GM21723 (cell line): ENCODE data around the gene TSEN54.

Experiments
- ATAC-seq: cut with Tn5 transposase; IDR thresholded peaks from one replicate; pipeline ENCODE4 v1.9.1; 2021; ENCODE audit warnings: mild to moderate bottlenecking, moderate library complexity; ENCODE audit not compliant: unreplicated experiment

Gene TSEN54

DNA sequence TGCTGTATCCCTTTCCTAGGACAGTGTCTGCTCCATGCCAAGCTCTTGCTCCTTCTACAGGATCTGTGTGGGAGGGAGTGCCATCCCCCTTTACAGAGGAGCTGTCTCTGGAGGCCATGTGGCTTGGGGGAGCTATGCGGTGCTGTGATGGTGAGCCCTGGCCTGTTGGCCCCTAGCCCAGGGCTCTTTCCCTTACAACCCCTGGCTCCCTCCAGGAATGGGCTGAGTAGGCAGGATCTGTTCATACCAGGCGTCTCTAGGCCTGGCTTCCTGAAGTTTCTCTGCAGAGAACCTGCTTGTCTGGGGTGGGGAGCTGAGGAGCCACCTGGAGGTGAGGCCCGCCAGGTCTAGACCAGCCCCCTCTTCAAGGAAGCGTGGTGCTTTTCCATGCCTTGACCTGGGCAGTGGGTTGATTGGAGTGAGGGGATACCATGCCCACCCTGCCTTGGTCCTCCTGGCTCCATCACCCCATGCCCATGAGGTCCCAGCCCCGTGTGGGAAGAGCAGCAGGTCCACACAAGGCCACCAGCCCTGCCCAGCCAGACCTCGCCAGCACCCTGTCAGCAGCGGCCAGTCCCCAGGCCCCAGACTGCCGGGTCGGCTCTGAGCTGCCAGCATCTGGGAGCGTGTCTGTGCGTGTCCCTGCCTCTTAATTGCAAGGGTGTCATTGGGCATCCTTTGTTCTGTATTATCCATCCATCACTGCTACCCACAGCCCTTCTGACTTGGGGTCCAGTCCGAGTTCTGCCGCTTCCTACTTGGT is 23.8 kb downstream of the TSEN54 start:
- no peak for ATAC-seq

DNA sequence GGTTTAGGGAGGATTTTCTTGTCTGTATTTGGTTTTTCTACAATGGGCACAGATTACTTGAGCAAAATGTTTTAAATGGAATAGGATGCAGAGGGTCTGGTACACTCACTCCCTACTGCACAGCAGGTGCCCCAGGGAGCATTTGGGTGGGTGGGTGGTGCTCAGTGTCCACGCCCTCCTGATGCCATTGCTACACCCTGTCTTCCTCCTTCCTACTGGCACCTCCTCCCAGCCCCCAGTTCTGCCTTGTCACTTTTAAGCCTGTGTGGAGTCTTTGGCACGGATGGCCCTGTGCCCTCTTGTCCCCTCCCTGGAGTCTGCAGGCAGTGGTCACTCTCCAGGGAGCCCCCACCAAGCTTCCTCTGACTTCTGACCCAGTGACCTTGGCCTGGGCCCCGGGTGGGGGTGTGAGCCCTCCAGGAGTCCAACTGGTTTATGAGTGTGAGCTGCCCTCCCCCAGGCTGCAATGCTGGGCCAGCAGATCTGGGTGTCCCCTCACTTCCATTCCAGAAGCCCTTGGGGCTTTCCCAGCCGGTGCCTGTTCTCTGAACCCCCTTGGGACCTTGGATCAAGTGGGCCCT is 24.7 kb downstream of the TSEN54 start:
- no peak for ATAC-seq

DNA sequence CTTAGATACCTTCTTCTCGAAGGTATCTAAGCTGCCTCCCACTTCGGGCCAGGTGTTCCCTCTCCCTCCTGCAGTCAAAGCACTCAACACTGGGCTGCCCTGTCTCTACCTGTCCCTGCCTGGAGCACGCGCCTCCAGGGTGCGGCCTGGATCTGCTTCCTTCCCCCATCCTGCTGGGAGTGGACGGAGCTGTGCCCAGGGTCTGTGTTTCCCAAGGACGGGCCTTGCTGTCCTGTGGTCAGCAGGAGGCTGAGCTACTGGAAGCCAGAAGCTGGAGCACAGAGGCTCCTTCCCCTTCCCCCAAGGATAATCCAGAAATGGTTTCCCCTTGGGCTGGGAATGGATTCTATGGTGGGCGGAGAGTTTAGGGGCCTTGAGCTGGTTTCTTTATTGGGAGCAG is 25.9 kb downstream of the TSEN54 start:
- no peak for ATAC-seq

DNA sequence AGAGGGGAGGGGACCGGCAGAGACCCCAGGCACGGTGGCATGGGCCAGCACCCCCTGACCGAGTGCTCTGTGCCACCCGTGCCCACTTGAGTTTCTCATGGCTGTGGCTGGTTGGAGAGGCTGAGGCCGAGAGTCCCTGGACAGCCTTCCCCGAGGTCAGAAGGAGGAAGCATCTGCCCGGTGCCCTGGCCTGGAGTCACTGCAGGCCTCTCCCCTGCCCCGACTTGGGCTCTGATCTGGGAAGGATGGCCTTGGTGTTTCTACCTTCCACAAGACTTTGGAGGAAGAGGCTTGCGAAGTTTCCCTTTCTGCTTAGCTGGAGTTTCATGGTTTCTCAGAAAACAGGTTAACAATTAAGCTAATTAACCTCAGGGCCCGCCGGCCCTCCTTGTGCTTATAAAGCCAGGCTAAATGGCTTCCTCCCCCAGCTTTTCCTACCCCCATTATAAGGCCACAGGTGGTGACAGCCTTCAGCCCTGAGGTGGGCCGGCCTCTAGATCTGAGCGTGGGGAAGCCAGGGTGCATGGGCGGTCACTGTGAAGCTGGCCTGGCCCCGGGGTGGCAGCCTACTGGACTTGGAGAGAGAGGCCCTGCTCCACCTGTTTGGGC is 26.5 kb downstream of the TSEN54 start:
- no peak for ATAC-seq

DNA sequence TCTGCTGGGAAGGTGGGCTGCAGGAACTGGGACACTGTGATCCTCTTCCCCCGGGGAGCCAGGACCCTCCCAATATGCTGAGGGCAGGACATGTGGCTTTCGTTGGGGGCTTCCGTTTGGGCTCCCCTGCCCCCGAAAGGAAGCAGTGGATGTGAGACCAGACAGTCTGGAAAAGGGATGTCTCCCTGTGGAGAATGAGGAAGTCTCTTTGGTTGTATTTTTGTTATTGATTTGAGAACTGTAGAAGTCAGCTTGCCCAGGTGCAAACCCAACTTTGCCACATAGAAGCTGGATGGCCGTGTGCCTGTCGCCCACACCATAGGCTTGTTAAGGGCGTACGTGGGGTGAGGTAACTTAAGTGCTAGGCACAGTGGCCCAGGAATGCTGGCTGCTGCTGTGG is 27.9 kb downstream of the TSEN54 start:
- no peak for ATAC-seq

DNA sequence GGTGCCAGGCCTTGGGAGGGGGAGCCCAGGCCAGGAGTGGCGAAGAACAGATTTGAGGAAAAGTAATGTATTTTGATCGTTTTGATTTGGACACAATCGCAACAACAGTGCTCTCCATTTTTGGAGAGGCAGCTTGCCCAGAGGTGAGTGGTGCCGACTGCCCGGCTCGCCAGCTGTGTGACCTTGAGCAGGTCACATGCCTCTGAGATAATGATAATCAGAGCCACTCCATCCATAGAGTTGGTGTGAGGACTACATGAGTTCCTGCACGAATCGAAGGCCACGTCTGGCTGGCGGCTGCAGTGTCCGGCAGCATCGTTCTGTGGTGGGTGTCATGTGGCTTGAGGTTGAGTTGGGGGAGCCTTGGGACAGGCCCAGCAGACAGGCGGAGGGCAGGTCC is 29.9 kb downstream of the TSEN54 start:
- ATAC-seq, result no peak

DNA sequence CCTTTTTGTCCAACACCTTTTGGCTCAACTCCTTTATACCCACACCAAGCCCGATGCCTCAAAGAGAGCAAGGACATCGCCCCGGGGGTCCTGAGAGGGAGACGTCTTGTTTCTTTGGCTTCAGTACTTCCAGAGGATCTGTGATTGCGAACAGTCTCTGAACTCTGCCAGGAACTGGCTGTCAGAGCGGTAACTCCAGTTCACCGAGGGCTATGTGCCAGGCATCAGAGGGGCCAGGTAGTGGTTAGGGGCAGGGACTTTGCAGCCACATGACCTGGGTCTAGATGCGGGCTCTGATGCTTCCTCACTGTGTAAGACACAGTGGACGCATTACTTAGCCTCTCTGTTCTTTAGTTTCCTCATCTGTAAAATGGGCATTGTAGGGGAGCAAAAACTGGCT is 30.8 kb downstream of the TSEN54 start:
- no peak for ATAC-seq

DNA sequence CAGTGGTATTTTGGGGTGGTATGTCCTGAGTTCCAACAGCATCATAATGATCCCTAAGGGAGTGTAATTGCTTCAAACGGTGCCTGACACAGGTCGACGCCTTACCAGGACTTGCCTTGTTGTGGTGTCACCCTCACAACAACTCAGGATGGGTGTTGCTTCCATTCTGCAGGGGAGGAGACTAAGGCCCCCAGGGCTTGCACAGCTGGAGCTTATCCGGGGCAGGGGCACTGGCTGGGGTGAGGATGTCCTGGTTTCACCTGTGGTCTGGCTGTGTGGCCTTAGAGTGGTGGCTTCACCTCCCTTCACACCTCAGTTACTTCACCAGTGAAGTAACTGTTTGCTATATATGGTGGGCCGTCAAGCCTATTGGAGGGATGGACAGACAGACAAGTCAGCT is 32.5 kb downstream of the TSEN54 start:
- ATAC-seq, result no peak

DNA sequence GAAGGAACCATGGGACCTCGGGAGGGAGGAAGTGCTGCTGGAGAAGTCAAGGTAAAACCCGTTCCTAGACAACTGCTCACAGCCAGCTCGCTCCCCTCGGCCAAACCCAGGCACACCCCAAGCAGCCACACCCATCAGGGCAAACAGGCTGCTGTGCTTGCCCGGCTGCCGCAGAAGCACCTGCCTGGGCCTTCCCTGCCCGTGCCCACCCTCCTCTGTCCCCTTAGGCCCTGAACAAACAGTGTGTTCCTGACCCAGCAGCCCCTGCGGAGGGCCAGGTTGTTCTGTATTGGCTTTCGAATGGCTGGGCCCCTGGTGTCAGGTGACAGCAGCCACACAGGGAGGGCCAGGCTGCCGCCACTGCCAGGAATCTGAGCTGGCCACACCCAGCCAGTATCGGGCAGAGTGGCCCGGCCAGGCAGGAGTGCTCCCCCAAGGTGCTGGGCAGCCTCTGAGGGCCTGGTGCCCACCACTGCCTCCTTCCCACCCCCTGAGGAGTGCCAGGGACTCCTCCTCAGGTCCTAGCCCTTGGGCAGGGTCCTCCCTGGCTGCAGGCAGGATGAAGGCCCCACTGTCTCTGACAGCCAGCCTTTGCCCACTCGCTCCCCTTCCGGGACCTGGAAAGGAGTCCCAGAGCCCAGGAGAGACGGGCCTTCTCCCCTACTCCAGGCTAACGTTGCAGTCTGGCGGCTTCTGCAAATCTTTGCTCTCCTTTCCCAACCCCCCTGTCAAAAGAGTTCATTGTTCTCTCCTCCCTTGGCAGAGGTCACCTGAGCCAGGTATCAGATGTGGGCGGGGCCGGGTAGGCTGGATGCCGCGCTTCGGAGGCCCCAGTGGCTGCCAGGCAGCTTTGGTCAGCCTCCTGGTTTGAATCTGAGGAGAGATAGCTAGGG is 33.2 kb downstream of the TSEN54 start:
- no peak for ATAC-seq

DNA sequence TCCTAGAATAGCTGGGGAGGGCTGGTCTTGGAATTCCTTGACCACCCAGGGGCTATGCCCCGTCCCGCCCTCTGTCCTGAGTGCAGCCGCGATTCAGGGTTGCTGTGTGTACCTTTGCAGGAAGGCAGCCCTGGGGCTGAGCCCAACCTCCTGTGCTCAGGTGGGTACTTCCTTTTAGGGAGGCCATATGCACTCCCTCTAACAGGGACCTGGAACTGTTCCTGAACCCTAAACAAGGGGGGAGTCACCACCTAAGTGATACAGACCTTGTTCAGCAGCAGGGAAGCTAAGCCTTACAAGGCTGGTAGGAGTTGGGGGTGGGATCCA is 33.8 kb downstream of the TSEN54 start:
- no peak for ATAC-seq

DNA sequence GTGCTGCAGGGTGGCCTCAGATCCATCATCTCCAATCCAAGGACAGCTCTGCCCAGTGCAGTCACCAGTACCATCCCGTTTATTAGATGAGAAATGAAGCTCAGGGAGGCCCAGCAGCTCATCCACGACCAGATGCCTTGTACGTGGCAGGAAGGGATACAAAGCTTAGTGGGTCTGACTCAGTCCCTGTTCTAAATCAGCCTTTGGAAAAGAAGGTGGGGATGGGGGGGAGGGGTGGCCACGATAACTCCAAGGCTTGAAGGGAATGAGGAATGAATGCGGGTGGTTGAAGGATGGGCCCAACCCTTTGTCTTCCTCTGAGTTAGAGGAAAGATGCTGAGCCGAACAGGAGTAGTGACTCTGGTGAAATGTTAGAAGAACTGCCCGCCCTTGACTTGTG is 34.9 kb downstream of the TSEN54 start:
- ATAC-seq, result no peak

DNA sequence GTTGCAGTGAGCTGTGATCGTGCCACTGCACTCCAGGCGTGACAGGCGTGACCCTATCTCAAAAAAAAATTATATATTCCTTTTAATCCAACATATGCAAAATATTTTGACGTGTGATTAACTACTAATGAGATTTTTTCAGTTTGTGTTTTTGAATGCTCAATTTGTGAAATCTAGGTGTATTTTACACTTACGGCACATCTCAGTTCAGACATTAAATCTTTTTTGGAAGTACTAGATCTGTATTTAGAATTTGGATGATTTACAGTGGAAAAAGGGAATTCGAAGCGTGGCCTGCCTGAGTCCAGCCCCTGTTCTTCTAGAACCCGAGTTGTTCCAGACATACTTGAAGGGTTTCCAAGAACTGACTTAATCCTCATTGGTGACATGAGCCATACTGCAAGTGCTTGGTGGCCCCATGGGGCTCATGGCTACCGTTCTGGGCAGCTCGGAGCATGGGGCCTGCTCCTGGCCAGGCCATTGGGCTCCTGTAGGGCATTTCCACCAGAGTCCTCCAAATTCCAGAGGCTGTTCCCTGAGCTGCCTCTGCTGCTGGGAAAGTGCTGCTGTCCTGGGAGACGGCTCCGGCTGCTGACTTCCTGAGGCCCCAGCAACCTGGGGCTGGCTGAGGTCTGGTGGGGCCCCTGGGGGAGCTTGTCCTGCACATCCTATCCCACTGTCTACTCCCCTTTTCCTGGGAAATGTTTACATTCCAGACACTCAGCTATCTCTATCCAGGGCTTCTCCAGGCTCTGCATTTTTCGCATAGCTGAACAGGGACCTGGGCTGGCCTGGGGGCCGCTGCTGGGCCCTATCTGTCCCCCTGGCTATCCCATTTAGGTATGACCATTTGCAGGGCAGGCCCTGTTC is 36.3 kb downstream of the TSEN54 start:
- ATAC-seq, result no peak

DNA sequence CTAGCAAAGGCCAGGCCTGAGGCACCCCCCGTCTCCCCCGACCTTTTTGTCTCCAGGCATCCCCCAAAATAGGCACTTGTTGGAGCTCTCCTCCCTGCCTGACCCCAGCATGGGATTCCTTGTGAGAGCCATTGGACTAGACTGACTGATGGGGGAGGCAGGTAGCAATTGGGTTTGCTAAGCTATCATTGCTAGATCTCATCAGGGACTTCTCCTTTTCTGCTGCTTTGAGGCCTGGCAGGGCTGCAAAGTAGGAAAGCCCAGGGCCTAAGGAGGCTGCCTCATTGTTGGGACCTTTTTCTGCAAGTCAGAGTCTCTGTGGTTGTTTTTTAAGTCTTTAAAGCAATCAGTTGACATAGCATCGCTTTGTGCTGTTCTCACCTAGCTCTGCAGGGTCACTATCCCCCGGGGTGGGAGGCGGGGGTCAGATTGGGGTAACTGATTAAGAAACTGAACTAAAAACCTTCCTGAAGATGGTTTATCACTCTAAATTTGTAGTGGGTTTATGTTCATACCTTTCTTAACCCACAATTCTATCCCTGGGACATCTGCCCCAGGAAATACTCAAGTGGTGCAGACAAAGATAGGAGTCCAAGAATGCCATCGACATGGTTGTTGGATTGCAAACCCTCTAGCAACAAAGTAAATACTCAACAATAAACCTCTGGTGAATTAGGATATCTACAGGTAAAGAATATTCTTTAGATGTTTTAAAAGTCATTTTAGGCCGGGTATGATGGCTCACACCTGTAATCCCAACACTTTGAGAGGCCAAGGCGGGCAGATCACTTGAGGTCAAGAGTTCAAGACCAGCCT is 37.2 kb downstream of the TSEN54 start:
- no peak for ATAC-seq

DNA sequence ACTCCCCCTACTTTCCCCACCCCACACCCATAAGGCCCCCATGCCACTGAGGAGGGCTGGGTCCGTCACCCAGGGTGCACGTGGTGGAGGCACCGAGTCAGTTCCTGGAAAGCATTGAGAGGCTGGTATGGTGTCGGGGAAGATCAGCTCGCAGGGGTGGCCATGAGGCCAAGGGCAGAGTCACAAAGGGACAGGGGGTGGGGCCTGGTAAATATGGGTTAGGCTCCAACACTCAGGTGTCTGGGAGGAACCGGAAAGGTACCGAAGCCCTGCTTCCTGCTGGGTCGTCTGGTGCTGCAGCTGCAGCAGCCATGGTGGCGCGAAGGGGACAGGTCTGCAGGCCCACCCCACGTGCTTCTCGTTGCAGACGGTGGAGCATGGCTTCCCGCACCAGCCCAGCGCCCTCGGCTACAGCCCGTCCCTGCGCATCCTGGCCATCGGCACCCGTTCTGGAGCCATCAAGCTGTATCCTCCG is 39.4 kb downstream of the TSEN54 start:
- no peak for ATAC-seq

DNA sequence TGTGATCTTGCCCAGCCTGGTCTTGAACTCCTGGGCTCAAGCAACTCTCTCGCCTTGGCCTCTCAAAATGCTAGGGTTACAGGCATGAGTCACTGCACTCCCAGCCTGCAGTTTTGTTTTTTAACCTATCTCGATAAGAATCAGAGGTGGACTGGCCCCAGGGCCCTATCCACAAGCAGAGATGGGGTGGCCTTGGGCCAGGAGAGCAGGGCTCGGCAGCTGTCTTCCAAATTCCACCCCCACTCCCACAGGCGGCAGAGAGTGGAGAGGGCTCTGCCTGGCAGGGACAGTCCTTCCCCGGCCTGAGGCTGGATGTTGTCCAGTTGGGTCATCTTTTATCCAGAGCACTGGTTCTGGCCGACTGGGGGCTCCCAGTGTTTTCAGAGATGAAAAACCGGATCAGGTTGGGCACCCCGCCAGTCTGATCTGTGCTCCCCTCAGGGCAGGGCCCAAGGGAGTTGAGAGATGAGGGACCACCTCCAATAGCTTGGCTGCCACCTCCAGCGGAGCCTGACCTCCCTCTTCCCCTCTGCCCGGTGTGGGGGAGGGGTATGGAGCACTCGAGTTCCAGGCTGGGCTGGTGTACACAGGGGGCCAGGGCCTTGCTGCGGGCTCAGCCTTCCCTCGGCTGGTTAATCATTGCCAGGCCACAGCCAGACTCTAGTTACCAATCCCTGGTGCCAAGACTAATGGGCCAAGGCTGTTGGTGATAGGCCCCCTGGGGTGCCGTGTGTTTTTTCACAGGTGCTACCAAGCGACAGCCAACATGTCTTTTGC is 40.9 kb downstream of the TSEN54 start:
- ATAC-seq, result no peak

DNA sequence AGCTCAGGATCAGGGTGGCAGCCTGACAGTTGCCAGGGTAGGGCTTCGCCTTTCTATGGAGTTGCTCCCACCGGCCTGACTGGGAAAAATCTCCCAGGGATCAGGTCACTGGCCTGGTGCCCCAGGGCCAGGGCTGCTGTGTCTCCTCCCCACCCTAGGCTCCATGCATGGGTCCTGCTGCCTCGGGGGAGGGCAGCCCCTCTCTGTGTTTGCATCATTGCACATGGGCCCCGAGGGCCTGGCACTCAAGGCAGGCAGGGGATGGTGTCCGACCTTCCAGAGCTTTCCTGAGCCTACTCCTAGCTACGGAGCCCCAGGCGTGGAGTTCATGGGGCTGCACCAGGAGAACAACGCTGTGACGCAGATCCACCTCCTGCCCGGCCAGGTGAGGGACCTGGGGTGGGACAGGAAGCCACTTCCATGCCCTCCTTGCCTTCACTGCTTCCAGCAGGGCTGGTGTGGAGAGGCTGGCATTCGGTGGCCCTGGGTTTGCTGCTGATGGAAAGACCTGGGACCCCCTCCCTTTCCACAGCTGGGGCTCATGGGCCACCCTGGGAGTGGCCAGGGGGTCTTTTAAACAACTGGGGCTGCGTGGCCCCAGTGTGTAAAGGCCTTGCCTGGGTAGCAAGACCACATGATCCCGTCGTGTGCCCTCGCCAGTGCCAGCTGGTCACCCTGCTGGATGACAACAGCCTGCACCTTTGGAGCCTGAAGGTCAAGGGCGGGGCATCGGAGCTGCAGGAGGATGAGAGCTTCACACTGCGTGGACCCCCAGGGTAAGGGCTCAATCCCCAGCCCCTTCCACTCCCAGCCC is 41.7 kb downstream of the TSEN54 start:
- ATAC-seq, result no peak

DNA sequence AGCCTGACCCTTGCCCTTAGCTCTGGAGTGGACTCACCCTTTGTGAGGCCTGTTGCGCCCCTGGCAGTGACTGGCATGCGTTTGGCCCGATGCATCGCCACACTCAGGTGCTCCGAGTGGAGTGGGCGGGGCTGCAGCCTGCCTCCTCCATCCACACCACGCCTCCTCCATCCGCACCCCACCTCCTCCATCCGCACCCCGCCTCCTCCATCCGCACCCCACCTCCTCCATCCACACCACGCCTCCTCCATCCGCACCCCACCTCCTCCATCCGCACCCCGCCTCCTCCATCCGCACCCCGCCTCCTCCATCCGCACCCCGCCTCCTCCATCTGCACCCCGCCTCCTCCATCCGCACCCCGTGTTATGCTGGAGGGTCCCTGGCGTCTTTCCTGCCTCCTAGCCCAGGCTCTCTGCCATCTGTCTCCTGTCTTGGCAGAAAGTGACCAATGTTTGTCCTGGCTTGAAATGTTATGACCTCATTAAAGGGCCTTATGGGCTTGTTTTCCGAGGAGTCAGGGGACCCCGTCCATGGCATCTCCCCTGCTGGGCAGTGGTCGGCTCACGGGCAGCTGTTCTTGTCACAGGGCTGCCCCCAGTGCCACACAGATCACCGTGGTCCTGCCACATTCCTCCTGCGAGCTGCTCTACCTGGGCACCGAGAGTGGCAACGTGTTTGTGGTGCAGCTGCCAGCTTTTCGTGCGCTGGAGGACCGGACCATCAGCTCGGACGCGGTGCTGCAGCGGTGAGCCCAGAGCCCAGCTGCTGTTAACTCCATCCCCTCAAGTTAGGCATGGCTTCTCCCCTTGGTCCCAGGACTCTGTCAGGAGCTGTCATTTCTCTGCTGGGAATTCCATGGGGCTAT is 42.6 kb downstream of the TSEN54 start:
- no peak for ATAC-seq
